Hypothalamus (tissue), 51 donors: ENCODE results near the gene CR1L.
"Not testable (repeated sequence)": the region's sequence is repeated elsewhere in the genome, so short reads cannot be mapped to it uniquely, and the experiment has no call there.

Experiments
- DNase-seq, 51 donors: peaks; one replicate each; lab custom pipeline; 2025; lab: John Stamatoyannopoulos, UW

Gene CR1L

GRCh38 chr1:207766569-207766968 lies 121.6 kb downstream of the CR1L start:
- no peak for DNase-seq

GRCh38 chr1:207770514-207770913 lies 125.6 kb downstream of the CR1L start:
- DNase-seq: not testable (repeated sequence)
